Measurements from ENCODE around the gene RAB26. TPM values are rescaled to one million over a fixed set of nuclear protein-coding genes. Genes with fewer than 3 reads are reported as not detected.
"Not testable (repeated sequence)": the region's sequence is repeated elsewhere in the genome, so short reads cannot be mapped to it uniquely, and the experiment has no call there.

The RAB26 gene
- total RNA-seq, 1 donor from 2014 or later, result 5.8 TPM

DNA sequence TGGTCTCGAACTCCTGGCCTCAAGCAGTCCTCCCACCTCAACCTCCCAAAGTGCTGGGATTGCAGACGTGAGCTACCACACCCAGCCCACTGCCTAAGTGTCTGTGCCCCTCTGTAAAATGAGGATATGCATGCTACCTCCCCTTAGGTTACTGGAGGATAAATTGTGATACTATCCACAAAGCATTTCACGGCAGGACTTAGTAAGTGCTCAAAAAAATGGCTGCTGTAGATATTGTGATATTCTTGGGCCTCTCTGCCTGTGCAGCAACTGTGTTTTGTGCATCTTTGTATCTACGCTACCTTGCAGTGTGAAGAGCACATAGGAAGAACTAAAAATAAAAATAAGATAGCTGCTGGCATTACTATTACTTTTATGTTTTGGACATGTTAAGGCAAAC lies 49.9 kb downstream of the RAB26 start:
- no peak for DNase-seq

DNA sequence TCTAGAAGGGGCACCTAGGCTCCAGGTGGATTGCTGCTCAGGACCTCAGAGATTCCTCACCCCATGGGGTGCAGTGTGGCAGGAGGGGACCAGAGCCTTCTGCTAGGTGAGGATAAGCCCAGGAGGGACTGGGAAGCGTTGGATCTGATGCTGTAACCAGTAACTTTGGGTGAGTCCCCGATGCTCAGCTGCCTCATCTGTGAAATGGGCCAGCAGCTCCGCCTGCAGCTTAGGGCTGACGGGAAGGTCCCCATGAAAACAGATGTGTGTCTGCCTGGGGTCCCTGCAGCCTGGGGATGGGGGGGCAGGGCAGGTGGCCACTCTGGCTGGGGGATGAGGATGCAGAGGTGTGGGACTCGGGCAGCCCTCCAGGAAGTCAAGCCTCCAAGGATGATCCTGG lies 50.7 kb downstream of the RAB26 start:
- DNase-seq, result no peak

DNA sequence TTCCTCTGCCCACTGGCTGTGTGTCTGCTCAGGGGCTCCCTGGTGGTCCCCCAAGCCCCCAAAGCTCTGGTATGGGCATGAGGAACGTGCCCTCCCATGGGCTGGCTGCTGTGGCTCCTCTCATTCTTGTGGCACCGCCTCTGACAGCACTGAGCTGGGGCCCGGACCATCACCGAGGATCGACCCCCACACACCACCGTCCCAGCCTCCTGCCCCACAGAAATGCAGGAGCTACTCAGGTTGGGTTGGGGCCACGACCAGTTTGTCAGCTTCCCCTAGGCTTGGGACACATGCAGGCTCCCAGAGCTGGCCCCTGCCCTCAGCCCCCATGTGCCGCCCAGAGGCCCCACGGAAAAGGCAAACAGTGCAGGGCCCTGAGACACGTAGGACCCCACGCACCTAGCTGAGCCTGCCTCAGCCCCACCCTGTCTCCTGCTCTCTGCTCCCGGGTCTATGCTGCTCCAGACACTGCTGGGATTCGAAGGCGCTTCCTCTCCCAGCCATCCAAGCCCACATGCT lies 51.3 kb downstream of the RAB26 start:
- DNase-seq, result no peak

DNA sequence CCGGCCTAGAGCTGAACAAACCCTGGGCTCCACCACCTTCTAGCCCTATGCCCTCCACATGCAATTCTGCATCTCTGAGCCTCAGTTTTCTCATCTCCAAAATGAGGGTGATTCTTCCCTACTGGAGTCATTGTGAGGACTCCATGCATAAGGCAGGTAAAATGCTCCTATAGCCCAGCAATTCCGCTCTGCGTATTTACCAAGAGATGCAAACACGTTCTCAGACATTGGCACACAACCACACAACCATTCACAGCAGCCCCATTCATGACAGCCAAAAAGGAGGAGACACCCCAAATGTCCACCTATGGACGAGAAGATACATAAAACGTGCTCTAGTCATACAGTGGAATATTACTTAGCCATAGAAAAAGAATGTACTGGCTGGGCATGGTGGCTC lies 51.9 kb downstream of the RAB26 start:
- no peak for DNase-seq

DNA sequence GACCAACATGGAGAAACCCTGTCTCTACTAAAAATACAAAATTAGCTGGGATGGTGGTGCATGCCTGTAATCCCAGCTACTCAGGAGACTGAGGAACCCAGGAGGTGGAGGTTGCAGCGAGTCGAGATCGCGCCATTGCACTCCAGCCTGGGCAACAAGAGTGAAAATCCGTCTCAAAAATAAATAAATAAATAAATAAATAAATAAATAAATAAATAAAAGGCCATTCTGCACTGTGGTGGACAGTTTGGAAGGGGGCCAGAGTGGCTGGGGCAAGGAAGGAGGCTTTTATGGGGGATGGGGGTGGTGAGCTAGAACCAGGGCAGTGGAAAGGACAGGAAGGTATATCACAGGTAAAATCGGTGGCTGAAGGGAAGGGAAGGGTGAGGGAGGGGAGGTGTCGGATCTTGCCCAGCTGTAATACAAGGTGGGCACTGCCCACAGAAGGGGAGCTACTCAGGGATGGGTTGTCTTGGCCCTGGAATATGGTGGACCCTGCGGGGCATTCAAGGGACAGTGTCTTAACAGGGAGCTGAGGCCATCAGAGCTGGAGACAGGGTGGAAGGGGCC lies 54.8 kb downstream of the RAB26 start:
- not testable (repeated sequence) for DNase-seq

Small RNA genes within 50 kb of the gene (small RNA-seq; reads per million reads assigned to genes)
- gene MIR3180-5, result not detected
- not detected for gene MIR4516
- not detected for gene RF00019
- gene SNORD60, result not detected

Other genes starting within 250 kb of the RAB26 start
- not detected for gene HS3ST6, start 230.2 kb upstream of the RAB26 start, total RNA-seq
- 3.6 TPM for gene MSRB1, start 205.4 kb upstream of the RAB26 start, total RNA-seq
- gene RPL3L, start 193.9 kb upstream of the RAB26 start, total RNA-seq, result not detected
- gene NDUFB10, start 189.1 kb upstream of the RAB26 start, total RNA-seq, result 63.9 TPM
- 1,574 TPM for gene RPS2, start 183.8 kb upstream of the RAB26 start, total RNA-seq
- not detected for gene RNF151, start 181.8 kb upstream of the RAB26 start, total RNA-seq
- 12.0 TPM for gene TBL3, start 176.6 kb upstream of the RAB26 start, total RNA-seq
- 0.78 TPM for gene NOXO1, start 167.2 kb upstream of the RAB26 start, total RNA-seq
- 10.9 TPM for gene GFER, start 164.4 kb upstream of the RAB26 start, total RNA-seq
- gene SYNGR3, start 158.7 kb upstream of the RAB26 start, total RNA-seq, result 81.3 TPM
- gene ZNF598, start 138.8 kb upstream of the RAB26 start, total RNA-seq, result 5.5 TPM
- not detected for gene NPW, start 128.8 kb upstream of the RAB26 start, total RNA-seq
- gene NHERF2, start 121.7 kb upstream of the RAB26 start, total RNA-seq, result 9.8 TPM
- gene NTHL1, start 100.8 kb upstream of the RAB26 start, total RNA-seq, result 20.3 TPM
- gene TSC2, start 100.6 kb upstream of the RAB26 start, total RNA-seq, result 47.3 TPM
- 70.3 TPM for gene PKD1, start 12.7 kb upstream of the RAB26 start, total RNA-seq
- gene TRAF7, start 7.2 kb downstream of the RAB26 start, total RNA-seq, result 35.6 TPM
- 23.6 TPM for gene CASKIN1, start 48.0 kb downstream of the RAB26 start, total RNA-seq
- 10.5 TPM for gene MLST8, start 56.8 kb downstream of the RAB26 start, total RNA-seq
- 3.7 TPM for gene BRICD5, start 62.2 kb downstream of the RAB26 start, total RNA-seq
- 10.1 TPM for gene PGP, start 66.2 kb downstream of the RAB26 start, total RNA-seq
- 27.3 TPM for gene E4F1, start 75.0 kb downstream of the RAB26 start, total RNA-seq
- 1.7 TPM for gene DNASE1L2, start 87.8 kb downstream of the RAB26 start, total RNA-seq
- gene ECI1, start 103.0 kb downstream of the RAB26 start, total RNA-seq, result 8.1 TPM
- gene RNPS1, start 119.5 kb downstream of the RAB26 start, total RNA-seq, result 66.8 TPM
- 34.8 TPM for gene ABCA3, start 192.1 kb downstream of the RAB26 start, total RNA-seq

Data from occipital lobe (tissue), 3 donors.